ENCODE data around the gene SELENOO. TPM values are rescaled to one million over a fixed set of nuclear protein-coding genes. Genes with fewer than 3 reads are reported as not detected.

Gene SELENOO
- total RNA-seq, 1 experiment from 2014 or later: 27.4 TPM

DNA sequence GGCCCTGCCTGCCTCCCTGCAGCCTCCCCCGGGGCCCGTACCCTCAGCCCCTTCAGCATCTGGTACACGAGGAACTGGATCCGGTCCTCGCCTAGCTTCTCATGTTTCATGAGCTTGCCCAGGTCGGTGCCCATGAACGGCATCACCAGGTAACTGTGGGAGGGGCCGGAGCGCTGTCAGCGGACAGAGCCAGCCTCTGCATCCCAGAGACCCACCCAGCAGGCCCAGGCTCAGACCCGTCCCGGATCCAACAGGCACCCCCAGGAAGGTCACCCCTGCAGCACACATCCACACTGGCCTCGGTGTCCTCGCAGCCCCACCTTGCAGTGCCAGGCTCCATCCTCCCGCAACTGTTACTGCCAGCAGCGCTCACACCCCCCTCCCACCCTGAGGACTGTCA is 56.2 kb downstream of the SELENOO start:
- H3K36me3 ChIP-seq (ENCODE audit: low read depth): 0 out of 2 replicates have a peak, but pooled peaks cover 3% of the 10 kb centered on the region
- H3K27me3 ChIP-seq (ENCODE audit: insufficient read depth, low read depth): no peaks in the 10 kb centered on the region
- H3K9me2 ChIP-seq (ENCODE audit: insufficient read depth): no peaks in the 10 kb centered on the region
- peaks cover 12% of the 10 kb centered on the region for H4K20me1 ChIP-seq (ENCODE audit: insufficient read depth)
- H3K9me3 ChIP-seq (ENCODE audit: insufficient read depth, low read depth): no peaks in the 10 kb centered on the region
- no peak overlapping the region for H3K4me2 ChIP-seq
- ChIA-PET CTCF (no interaction called here), POLR2A (ENCODE audit: unreplicated experiment) (no interaction called here)
- no TSS peak for BruUV-seq (replicated peaks)
- no peak for DNase-seq
- intact Hi-C loops (cut with micrococcal nuclease; ENCODE audit: unreplicated experiment): no loop called here
- H3K79me2 ChIP-seq (ENCODE audit: low read depth): peaks cover 23% of the 10 kb centered on the region
- H3F3A ChIP-seq (ENCODE audit: insufficient read depth, low read depth): peaks cover 35% of the 10 kb centered on the region
- no peak overlapping the region for H3K4me3 ChIP-seq
- no peak overlapping the region for H2AFZ ChIP-seq
- H3K4me1 ChIP-seq (replicated peaks; ENCODE audit: insufficient read depth): peaks cover 14% of the 10 kb centered on the region
- H3K27ac ChIP-seq: no peak overlapping the region
- no peak for TF ChIP-seq EZH2 (IDR thresholded peaks at IDR 0.05; ENCODE audit: low read depth)
- TF ChIP-seq, protein P1, sequence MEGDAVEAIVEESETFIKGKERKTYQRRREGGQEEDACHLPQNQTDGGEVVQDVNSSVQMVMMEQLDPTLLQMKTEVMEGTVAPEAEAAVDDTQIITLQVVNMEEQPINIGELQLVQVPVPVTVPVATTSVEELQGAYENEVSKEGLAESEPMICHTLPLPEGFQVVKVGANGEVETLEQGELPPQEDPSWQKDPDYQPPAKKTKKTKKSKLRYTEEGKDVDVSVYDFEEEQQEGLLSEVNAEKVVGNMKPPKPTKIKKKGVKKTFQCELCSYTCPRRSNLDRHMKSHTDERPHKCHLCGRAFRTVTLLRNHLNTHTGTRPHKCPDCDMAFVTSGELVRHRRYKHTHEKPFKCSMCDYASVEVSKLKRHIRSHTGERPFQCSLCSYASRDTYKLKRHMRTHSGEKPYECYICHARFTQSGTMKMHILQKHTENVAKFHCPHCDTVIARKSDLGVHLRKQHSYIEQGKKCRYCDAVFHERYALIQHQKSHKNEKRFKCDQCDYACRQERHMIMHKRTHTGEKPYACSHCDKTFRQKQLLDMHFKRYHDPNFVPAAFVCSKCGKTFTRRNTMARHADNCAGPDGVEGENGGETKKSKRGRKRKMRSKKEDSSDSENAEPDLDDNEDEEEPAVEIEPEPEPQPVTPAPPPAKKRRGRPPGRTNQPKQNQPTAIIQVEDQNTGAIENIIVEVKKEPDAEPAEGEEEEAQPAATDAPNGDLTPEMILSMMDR (conservative IDR thresholded peaks at IDR 0.05): no peak

DNA sequence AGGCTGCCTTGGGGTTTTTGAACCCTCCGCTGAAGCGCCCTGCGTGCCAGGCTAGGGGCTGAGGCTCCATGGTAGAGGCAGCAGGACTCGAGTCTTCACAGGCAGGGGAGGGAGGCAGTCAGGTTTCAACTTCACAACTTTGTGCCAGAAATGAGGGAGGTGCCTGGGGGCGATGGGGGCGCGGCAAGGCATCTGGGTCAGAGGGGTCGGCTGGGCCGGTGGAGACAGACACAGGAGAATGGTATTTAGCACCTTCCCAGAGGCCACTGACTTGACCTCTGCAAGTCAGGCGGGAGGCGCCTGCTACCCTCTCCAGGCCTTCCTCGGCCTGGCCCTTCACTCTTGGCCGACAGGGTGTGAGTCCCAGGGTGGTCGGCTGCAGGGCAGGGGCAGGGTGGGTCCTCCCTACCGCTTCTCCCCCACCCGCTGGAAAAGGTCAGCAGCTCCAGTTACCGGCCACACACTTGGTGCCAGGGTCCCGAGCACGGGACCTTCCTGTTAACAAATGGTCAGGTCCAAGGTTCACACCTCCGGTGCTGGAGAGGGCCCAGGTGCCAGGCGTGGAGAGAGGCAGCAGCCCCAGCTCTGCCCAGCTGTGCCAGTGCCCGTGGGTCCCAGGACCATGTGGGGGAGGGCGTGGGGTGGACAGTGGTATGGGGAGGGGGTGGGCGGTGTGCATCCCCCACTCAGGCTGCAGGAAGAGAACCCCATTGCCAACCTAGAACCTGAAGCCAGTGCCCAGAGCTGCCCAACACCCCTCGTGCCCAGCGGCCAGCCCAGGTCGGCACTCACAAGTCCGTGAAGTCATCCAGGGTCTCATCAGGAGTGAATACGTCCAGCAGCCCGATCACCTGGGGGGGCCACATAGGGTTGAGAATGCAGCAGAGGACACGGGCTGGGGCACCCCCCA is 56.9 kb downstream of the SELENOO start:
- no peak for DNase-seq
- no TSS peak for BruUV-seq (replicated peaks)
- 0 out of 2 replicates have a peak, but pooled peaks cover 3% of the 10 kb centered on the region for H3K36me3 ChIP-seq (ENCODE audit: low read depth)
- H3K27me3 ChIP-seq (ENCODE audit: insufficient read depth, low read depth): no peaks in the 10 kb centered on the region
- H3F3A ChIP-seq (ENCODE audit: insufficient read depth, low read depth): peaks cover 35% of the 10 kb centered on the region
- TF ChIP-seq, protein P1 (conservative IDR thresholded peaks at IDR 0.05): no peak
- TF ChIP-seq EZH2 (IDR thresholded peaks at IDR 0.05; ENCODE audit: low read depth): no peak
- no peak overlapping the region for H2AFZ ChIP-seq
- peaks cover 21% of the 10 kb centered on the region for H3K4me1 ChIP-seq (replicated peaks; ENCODE audit: insufficient read depth)
- no peaks in the 10 kb centered on the region for H3K9me2 ChIP-seq (ENCODE audit: insufficient read depth)
- H3K79me2 ChIP-seq (ENCODE audit: low read depth): peaks cover 23% of the 10 kb centered on the region
- no peak overlapping the region for H3K4me3 ChIP-seq
- H3K9me3 ChIP-seq (ENCODE audit: insufficient read depth, low read depth): no peaks in the 10 kb centered on the region
- H3K4me2 ChIP-seq: no peak overlapping the region
- peaks cover 6% of the 10 kb centered on the region for H4K20me1 ChIP-seq (ENCODE audit: insufficient read depth)
- ChIA-PET POLR2A (ENCODE audit: unreplicated experiment) (no interaction called here), CTCF (no interaction called here)
- H3K27ac ChIP-seq: no peak overlapping the region
- intact Hi-C loops (cut with micrococcal nuclease; ENCODE audit: unreplicated experiment): no loop called here

DNA sequence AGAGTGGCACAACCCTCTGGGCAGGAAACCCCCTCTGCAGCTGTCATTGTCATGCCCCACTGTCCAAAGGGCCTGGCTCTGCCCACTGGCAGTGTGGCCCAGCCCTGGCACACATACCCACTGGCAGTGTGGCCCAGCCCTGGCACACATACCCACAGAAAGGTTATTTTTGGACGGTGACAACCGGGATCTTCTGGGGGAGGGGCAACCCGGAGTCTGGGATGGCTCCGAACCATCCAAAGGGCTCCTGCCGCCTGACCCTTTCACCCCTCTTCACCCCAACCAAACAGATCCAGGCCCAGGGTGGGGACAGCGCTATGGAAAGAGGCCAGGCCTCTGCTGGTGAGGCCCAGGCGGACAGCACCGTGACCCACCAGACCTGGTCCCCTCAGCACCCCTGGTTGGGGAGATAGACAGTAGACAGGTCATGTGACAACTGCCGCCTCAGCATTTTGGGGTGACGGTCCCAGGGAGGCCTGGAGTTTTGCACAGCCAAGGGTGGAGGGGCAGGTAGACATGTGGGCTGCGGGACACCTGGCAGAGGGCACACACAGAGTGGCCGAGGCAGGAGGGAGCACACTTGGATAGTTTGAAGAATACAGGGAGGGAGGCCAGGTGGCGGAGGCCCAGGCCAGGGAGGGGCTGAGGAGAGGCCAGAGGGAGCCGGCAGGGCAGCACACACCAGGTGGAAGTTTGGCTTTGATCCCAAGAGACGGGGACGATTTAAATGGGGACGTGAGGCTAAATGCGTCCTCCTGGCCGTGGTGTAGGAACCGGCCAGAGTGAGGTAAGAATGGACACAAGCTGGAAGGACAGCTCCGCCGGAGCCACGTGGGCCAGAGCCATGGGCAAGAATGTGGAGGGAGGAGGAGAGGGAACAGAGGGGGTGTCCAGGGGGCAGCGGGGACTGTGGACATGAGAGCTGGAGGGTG is 57.8 kb downstream of the SELENOO start:
- CTCF ChIA-PET: no interaction called here

More for the DNA sequence above, 57.8 kb downstream of the SELENOO start:
- TF ChIP-seq EZH2 (IDR thresholded peaks at IDR 0.05; ENCODE audit: low read depth): no peak
- TF ChIP-seq, protein P1 (conservative IDR thresholded peaks at IDR 0.05): no peak
- Histone ChIP-seq H2AFZ (no peak overlapping the region), H3K36me3 (ENCODE audit: low read depth) (0 out of 2 replicates have a peak, but pooled peaks cover 3% of the 10 kb centered on the region), H3K4me3 (no peak overlapping the region), H3K9me3 (ENCODE audit: insufficient read depth, low read depth) (no peaks in the 10 kb centered on the region), H4K20me1 (ENCODE audit: insufficient read depth) (peaks cover 3% of the 10 kb centered on the region), H3K79me2 (ENCODE audit: low read depth) (peaks cover 23% of the 10 kb centered on the region), H3F3A (ENCODE audit: insufficient read depth, low read depth) (peaks cover 34% of the 10 kb centered on the region), H3K27ac (no peak overlapping the region), H3K9me2 (ENCODE audit: insufficient read depth) (no peaks in the 10 kb centered on the region), H3K27me3 (ENCODE audit: insufficient read depth, low read depth) (no peaks in the 10 kb centered on the region), H3K4me2 (no peak overlapping the region), H3K4me1 (replicated peaks; ENCODE audit: insufficient read depth) (peaks cover 30% of the 10 kb centered on the region)
- no TSS peak for BruUV-seq (replicated peaks)
- DNase-seq: no peak
- intact Hi-C loops (cut with micrococcal nuclease; ENCODE audit: unreplicated experiment): no loop called here
- POLR2A ChIA-PET (ENCODE audit: unreplicated experiment): no interaction called here

Measured in PC-9 (cell line).